HEK293T (cell line): ENCODE results near the gene KRTAP4-7.
"Not testable (repeated sequence)": the region's sequence is repeated elsewhere in the genome, so short reads cannot be mapped to it uniquely, and the experiment has no call there.

ENCODE experiments used
- FOXK2 ChIP-seq: fragments of 450-650 bp; IDR thresholded peaks from 2 replicates; pipeline ENCODE4 v1.6.1; 2016; ENCODE audit warnings: mild to moderate bottlenecking
- SP1 ChIP-seq: fragments of 450-650 bp; IDR thresholded peaks from 2 replicates; pipeline ENCODE4 v1.6.1; 2017

DNA sequence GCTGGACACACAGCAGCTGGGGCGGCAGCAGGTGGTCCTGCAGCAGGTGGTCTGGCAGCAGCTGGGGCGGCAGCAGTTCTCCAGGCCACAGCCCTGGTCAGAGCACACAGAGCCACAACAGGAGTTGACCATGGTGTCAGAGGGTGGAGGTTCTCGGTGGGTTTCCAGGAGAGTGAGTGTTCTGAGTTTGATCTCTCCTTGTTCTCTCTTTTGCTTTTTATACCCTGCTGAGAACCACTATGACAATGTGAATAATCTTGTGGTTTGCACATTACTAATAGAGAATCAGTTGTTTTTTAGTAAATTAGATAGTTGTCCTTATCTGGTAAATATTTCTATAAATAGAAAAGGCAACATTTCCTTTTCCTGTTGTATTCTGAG, 40.0 kb downstream of the KRTAP4-7 start, which contains the start of gene KRTAP4-12:
- TF ChIP-seq FOXK2, SP1: not testable (repeated sequence)
